BE2C (cell line): Measurements from ENCODE around the gene MOB3B.

Experiments used
- DNase-seq: peaks from one replicate; pipeline ENCODE4 v3.0.0-alpha.2; 2020
- H3K27me3 ChIP-seq: fragments of 250-450 bp; sonication (Bioruptor Pico); 2 replicates; pipeline ENCODE4 v1.5.1; 2020; ENCODE audit warnings: mild to moderate bottlenecking
- H3K36me3 ChIP-seq: fragments of 250-450 bp; sonication (Bioruptor Pico); 2 replicates; pipeline ENCODE4 v1.5.1; 2020; ENCODE audit warnings: mild to moderate bottlenecking
- H3K4me1 ChIP-seq: fragments of 250-450 bp; sonication (Bioruptor Pico); 2 replicates; pipeline ENCODE4 v1.5.1; 2020
- H3K4me3 ChIP-seq: 2 replicates; pipeline ENCODE4 v1.5.1; 2011; ENCODE audit warnings: low read depth, low read length
- H3K9me3 ChIP-seq: fragments of 250-450 bp; sonication (Bioruptor Pico); 2 replicates; pipeline ENCODE4 v1.5.1; 2020
- TF ChIP-seq, protein P1 (sequence below): IDR thresholded peaks from 2 replicates; pipeline ENCODE4 v1.5.1; 2012; ENCODE audit warnings: mild to moderate bottlenecking, low read depth, low read length

MOB3B gene

DNA sequence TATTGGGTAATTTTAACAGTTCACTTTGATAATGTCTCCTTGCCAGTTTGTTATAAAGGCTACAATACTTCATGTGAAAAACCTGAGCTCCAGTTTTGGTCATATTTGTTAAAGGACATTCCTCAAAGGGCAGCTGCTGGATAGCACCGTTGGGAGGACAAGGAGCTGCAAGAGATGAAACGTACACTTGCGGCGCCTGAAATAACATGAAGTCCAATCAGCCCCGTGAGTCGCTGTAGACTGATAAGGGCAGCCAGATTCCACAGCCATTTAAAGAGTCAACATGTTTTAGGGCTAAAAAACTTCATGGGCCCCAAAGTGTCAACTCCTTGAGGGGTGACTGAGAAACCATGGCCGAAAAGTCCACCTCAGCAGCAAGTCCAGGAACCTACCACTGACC is 91.1 kb downstream of the MOB3B start:
- DNase-seq = no peak
- no peaks in the 10 kb centered on the region for H3K4me1 ChIP-seq
- no peaks in the 10 kb centered on the region for H3K27me3 ChIP-seq
- H3K9me3 ChIP-seq = no peaks in the 10 kb centered on the region
- no peak overlapping the region for H3K4me3 ChIP-seq
- TF ChIP-seq, protein P1, sequence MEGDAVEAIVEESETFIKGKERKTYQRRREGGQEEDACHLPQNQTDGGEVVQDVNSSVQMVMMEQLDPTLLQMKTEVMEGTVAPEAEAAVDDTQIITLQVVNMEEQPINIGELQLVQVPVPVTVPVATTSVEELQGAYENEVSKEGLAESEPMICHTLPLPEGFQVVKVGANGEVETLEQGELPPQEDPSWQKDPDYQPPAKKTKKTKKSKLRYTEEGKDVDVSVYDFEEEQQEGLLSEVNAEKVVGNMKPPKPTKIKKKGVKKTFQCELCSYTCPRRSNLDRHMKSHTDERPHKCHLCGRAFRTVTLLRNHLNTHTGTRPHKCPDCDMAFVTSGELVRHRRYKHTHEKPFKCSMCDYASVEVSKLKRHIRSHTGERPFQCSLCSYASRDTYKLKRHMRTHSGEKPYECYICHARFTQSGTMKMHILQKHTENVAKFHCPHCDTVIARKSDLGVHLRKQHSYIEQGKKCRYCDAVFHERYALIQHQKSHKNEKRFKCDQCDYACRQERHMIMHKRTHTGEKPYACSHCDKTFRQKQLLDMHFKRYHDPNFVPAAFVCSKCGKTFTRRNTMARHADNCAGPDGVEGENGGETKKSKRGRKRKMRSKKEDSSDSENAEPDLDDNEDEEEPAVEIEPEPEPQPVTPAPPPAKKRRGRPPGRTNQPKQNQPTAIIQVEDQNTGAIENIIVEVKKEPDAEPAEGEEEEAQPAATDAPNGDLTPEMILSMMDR = no peak
- H3K36me3 ChIP-seq = no peaks in the 10 kb centered on the region

DNA sequence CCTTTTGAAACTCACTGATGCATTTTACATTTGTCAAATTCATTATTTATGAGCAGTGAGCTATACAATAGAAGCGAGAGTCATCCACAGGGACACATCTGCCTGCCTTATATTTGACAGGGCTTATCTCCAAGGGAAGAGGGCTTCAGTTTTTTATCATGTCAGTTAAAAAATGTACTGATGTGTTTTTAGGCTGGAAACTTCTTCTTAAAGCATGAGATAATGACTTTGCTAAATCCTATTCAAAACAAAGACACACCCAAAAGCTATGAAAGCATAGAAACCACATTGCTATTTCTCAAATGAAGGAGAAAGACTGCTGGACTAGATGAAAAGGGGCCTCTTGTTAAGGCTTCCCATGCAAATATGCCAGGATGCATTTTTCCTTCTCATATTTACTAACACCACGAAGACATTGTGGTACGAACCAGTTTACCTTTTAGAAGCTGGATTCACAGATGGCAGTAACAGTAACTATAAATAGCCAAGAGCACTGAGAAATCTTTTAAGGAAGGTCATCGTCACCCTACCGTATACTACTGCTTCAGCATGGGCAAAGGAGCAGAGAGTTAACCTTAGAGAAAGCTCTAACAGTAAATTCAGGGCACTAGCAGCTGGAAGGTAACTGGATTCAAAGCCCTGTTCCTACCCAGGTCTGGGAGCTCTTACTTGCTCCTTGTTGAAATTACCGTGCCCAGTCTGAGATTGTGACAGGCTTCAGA is 91.8 kb downstream of the MOB3B start:
- no peaks in the 10 kb centered on the region for H3K36me3 ChIP-seq
- H3K4me3 ChIP-seq = no peak overlapping the region
- H3K9me3 ChIP-seq = no peaks in the 10 kb centered on the region
- DNase-seq = no peak
- TF ChIP-seq, protein P1 = no peak
- H3K27me3 ChIP-seq = no peaks in the 10 kb centered on the region
- no peaks in the 10 kb centered on the region for H3K4me1 ChIP-seq

DNA sequence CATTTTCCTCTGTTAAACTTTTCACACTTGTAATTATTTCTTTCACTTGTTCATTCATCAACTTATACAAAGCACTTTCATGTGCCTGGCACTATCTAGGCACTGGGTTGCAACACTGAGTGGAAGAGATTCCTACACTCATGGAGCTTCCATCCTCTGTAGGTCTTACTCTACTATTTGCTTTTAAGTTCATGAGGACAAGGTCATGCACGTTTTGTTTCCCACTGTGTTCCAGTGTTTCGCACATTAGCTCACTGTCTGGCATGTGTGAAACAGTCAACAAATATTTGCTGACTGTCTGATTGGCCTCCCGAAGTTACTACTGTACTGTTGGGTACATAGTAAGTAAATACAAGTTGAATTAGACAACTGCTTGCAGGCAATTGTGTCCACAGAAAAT is 93.4 kb downstream of the MOB3B start:
- no peaks in the 10 kb centered on the region for H3K27me3 ChIP-seq
- H3K36me3 ChIP-seq = no peaks in the 10 kb centered on the region
- no peak overlapping the region for H3K4me3 ChIP-seq
- TF ChIP-seq, protein P1 = no peak
- no peaks in the 10 kb centered on the region for H3K9me3 ChIP-seq
- DNase-seq = no peak
- H3K4me1 ChIP-seq = no peaks in the 10 kb centered on the region

DNA sequence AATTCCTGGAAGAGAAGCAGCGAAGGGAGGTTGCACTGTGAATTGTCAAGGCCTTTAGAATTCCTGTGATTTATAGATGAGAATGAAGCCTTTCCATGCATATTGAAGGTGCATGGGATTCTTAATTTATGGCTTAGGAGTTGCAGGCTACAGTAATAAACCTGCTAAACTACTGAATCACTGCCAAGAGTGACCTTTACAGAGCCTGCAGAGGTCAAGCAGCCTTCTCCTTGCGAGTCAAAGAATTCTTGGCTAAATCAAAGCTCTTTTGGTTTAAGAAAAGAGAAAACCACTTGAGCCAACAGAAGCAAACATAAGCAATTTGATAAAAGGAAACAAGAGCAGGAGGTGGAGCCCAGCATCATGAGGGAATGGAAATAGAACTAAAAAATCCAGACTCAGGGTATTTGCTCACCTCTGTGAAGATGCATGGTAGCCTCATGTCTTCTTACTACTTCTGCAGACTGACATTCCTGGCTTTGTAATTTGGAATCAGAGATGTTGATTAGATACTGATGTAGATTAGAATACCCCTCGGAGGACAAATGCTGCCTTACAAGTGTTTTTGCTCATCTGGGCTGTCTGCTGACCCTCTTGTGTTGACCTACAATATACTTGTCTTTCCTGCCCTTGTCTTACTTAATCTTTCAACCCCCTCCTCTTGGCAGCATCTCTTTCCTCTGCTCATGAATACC is 95.8 kb downstream of the MOB3B start:
- Histone ChIP-seq H3K4me3 (no peak overlapping the region), H3K9me3 (no peaks in the 10 kb centered on the region), H3K27me3 (no peaks in the 10 kb centered on the region), H3K4me1 (no peaks in the 10 kb centered on the region), H3K36me3 (no peaks in the 10 kb centered on the region)
- DNase-seq = no peak
- TF ChIP-seq, protein P1 = no peak

DNA sequence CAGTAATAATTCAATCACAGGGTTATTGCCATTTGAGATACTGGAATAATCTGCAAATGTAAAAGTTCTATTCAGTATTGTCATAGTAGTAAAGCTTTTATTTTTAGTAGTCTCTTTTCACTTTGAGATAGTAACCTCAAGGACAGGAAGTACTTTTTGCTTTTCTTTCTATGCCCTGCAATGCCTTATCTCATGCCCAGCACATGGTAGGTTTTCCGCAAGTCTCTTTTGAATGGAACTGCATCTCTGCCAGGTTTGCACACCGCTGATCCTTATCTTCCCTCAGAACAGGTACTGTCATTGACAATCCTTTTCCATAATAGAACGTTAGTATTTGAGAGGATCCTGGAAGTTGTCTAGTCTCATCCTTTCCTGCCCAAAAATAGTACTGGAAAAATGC is 97.3 kb downstream of the MOB3B start:
- H3K27me3 ChIP-seq = no peaks in the 10 kb centered on the region
- no peaks in the 10 kb centered on the region for H3K9me3 ChIP-seq
- H3K4me3 ChIP-seq = no peak overlapping the region
- TF ChIP-seq, protein P1 = no peak
- DNase-seq = no peak
- no peaks in the 10 kb centered on the region for H3K4me1 ChIP-seq
- no peaks in the 10 kb centered on the region for H3K36me3 ChIP-seq

DNA sequence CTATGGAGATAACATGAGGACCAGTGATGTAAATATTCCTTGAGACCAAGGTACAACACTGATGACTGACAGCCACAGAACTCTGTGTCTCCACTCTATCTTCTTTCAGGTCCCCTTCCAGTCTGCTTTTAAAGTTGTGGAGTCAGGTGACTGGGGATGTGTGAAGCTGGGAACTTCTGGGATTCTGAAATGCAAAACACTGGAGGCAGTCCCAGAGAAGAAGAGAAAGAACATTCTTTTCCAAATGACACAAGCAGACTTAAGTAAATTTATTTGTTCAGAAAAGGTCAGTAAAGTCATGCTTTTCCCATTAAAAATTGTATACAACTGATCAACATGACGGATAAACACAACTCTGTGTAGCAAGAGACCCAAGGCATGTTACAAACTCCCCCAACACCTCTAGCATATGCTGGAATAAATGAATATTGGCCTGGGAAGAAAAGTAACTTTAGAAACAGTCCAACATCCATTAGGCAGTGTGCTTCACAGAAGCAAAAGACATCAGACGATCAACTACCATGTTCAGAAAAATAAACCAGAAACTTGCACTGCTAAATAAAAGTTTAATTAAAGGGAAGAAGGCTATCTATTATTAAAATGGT is 98.0 kb downstream of the MOB3B start:
- TF ChIP-seq, protein P1 = no peak
- no peaks in the 10 kb centered on the region for H3K4me1 ChIP-seq

More for the DNA sequence above, 98.0 kb downstream of the MOB3B start:
- Histone ChIP-seq H3K4me3 (no peak overlapping the region), H3K9me3 (no peaks in the 10 kb centered on the region), H3K27me3 (no peaks in the 10 kb centered on the region), H3K36me3 (no peaks in the 10 kb centered on the region)
- no peak for DNase-seq
